Right atrium auricular region (tissue), 2 donors: ENCODE measurements around the gene ADAMTS4. TPM values are rescaled to one million over a fixed set of nuclear protein-coding genes. Genes with fewer than 3 reads are reported as not detected.

ENCODE experiments used
- DNase-seq: peaks from one replicate; pipeline ENCODE4 v3.0.0-alpha.2; 2019; ENCODE audit warnings: low spot score
- H3K27ac ChIP-seq, 2 donors: fragments of 200-600 bp; sonication (generic); 1 replicate in 1 of 2; 2 replicates in 1 of 2; pipeline ENCODE4 v1.5.1; 2016 to 2019
- H3K27me3 ChIP-seq, 2 donors: fragments of 200-600 bp; sonication (generic); one replicate each; pipeline versions ENCODE4 v1.5.1 to v1.6.0; 2017 to 2019
- H3K36me3 ChIP-seq: fragments of 200-600 bp; sonication (generic); one replicate; pipeline ENCODE4 v1.5.1; 2016
- H3K4me1 ChIP-seq, 2 donors: fragments of 200-600 bp; sonication (generic); one replicate each; pipeline versions ENCODE4 v1.5.1 to v1.6.0; 2017 to 2019
- H3K4me3 ChIP-seq, 2 donors: fragments of 200-600 bp; sonication (generic); 1 replicate in 1 of 2; 2 replicates in 1 of 2; pipeline ENCODE4 v1.5.1; 2017 to 2019; ENCODE audit warnings: mild to moderate bottlenecking in 1 of 2, moderate library complexity in 1 of 2
- H3K9me3 ChIP-seq, 2 donors: fragments of 200-600 bp; sonication (generic); one replicate each; pipeline ENCODE4 v1.5.1; 2019
- CTCF ChIP-seq, 2 donors: fragments of 200-600 bp; sonication (generic); IDR thresholded peaks; one replicate each; pipeline ENCODE4 v1.5.1; 2019; ENCODE audit warnings: antibody characterized with exemption in 2 of 2
- total RNA-seq, 2 donors: library from RNA; depleted of rRNA; stranded (reverse); fragments of >200 nt; gene quantifications; one replicate each; pipeline ENCODE4 v1.1.0, GENCODE V29; 2016

Gene ADAMTS4
- total RNA-seq, 2 donors from 2014 or later: 12.6 to 19.5 TPM

GRCh38 chr1:161217831-161218230, 19.0 kb upstream of the ADAMTS4 start:
- Histone ChIP-seq H3K4me1 (peaks cover 0 to 7% of the 10 kb centered on the region in 2 donors), H3K27me3 (no peaks in the 10 kb centered on the region), H3K27ac (peak overlapping the region; percentile 83 to 85), H3K4me3 (peak overlapping the region in 1 of 2 donors; percentile 27), H3K36me3 (peaks cover 26% of the 10 kb centered on the region), H3K9me3 (no peaks in the 10 kb centered on the region)
- no peak for DNase-seq
- no peak for TF ChIP-seq CTCF (IDR thresholded peaks at IDR 0.05)

GRCh38 chr1:161216945-161217712, 18.3 kb upstream of the ADAMTS4 start:
- Histone ChIP-seq H3K27ac (peak overlapping the region; percentile 83 to 85), H3K36me3 (peaks cover 33% of the 10 kb centered on the region), H3K4me3 (peak overlapping the region; percentile 4 to 32), H3K4me1 (peaks cover 0 to 7% of the 10 kb centered on the region in 2 donors), H3K27me3 (no peaks in the 10 kb centered on the region), H3K9me3 (no peaks in the 10 kb centered on the region)
- no peak for TF ChIP-seq CTCF (IDR thresholded peaks at IDR 0.05)
- peak; percentile 76 for DNase-seq

- H3K4me3 ChIP-seq: peak within 1 kb of the TSS; percentile 4 to 24
- H3K36me3 ChIP-seq: peaks cover 54% of the 10 kb centered on the region
- peak within 1 kb of the TSS; percentile 53 to 83 for H3K27ac ChIP-seq
- H3K27me3 ChIP-seq: no peaks in the 10 kb centered on the region
- peaks cover 0 to 10% of the 10 kb centered on the region in 2 donors for H3K4me1 ChIP-seq
- H3K9me3 ChIP-seq: no peaks in the 10 kb centered on the region
- peak; percentile 69 for DNase-seq
- no peak for TF ChIP-seq CTCF (IDR thresholded peaks at IDR 0.05)
Measured at GRCh38 chr1:161215076-161215475, 16.2 kb upstream of the ADAMTS4 start, which contains the start of gene FCER1G. FCER1G (plus strand) TSS chr1:161215295; CDS start chr1:161215322, 27 bp downstream.

GRCh38 chr1:161214369-161214768, 15.5 kb upstream of the ADAMTS4 start:
- TF ChIP-seq CTCF (IDR thresholded peaks at IDR 0.05): no peak
- Histone ChIP-seq H3K27me3 (no peaks in the 10 kb centered on the region), H3K4me3 (no peak overlapping the region), H3K36me3 (peaks cover 61% of the 10 kb centered on the region), H3K4me1 (peaks cover 0 to 17% of the 10 kb centered on the region in 2 donors), H3K9me3 (no peaks in the 10 kb centered on the region), H3K27ac (peak overlapping the region in 1 of 2 donors; percentile 83)
- DNase-seq: no peak

- Histone ChIP-seq H3K36me3 (peaks cover 85% of the 10 kb centered on the region), H3K4me3 (no peak overlapping the region), H3K27ac (peak overlapping the region; percentile 90 to 99), H3K27me3 (no peaks in the 10 kb centered on the region), H3K9me3 (no peaks in the 10 kb centered on the region), H3K4me1 (peaks cover 0 to 52% of the 10 kb centered on the region in 2 donors)
- peak; percentile 74 to 94 for TF ChIP-seq CTCF (IDR thresholded peaks at IDR 0.05)
- DNase-seq: peak; percentile 86
Measured at GRCh38 chr1:161209790-161210409, 11.0 kb upstream of the ADAMTS4 start.
